Measurements from ENCODE around the gene SH2B3. TPM values are rescaled to one million over a fixed set of nuclear protein-coding genes. Genes with fewer than 3 reads are reported as not detected.

The SH2B3 gene
- total and polyA plus RNA-seq, 2 donors = 8.4 to 9.1 TPM

GRCh38 chr12:111377440-111377839 is 28.3 kb upstream of the SH2B3 start:
- DNase-seq (ENCODE audit: low read depth in 6 of 9, low spot score in 9 of 9) = no peak
- Histone ChIP-seq H3K27me3 (ENCODE audit: control insufficient read depth in 2 of 2, insufficient read depth in 1 of 2, low read length in 1 of 2) (no peaks in the 10 kb centered on the region), H3K9me3 (ENCODE audit: control insufficient read depth in 2 of 2, insufficient read depth in 1 of 2, low read length in 1 of 2) (peaks cover 0 to 3% of the 10 kb centered on the region in 2 donors), H3K4me3 (ENCODE audit: low read length in 2 of 2) (no peak overlapping the region), H3K36me3 (ENCODE audit: control insufficient read depth in 2 of 2, insufficient read depth in 2 of 2, low read length in 1 of 2) (no peaks in the 10 kb centered on the region), H3K4me1 (ENCODE audit: control insufficient read depth in 2 of 2, insufficient read depth in 2 of 2, low read length in 2 of 2) (no peaks in the 10 kb centered on the region), H3K27ac (ENCODE audit: low read depth in 1 of 2, low read length in 1 of 2) (no peak overlapping the region)
- WGBS = over 99% methylated on average over 3 of the region's 3 CpGs

DNA sequence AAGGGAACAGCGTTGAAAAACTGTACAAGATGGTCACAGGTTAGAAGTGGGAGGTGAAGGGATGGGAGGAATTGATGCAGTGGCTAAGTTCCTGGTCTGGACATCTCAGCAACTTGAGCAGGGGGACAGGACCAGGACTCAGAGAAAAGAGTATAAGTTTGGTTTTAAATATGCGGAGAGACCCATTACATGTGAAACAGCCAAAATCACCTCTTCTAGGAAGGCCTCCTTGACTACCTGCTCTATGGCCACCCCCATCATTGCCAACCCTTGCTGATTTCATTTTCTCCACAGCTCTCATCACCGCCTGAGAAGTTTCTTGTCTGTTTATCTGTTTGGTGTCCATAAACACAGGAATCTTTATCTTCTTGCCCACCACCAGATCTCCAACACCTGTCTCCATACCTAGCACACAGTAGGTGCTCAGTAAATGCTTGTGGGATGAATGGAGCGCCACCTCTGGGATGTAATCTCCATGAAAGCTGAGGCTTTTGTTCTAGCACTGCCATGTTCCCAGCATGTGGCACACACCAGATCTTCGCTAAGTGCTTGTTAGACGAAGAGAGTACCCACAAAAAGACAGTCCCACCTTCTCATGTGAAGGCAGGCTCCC is 25.7 kb upstream of the SH2B3 start:
- Histone ChIP-seq H3K27me3 (ENCODE audit: control insufficient read depth in 2 of 2, insufficient read depth in 1 of 2, low read length in 1 of 2) (no peaks in the 10 kb centered on the region), H3K27ac (ENCODE audit: low read depth in 1 of 2, low read length in 1 of 2) (no peak overlapping the region), H3K36me3 (ENCODE audit: control insufficient read depth in 2 of 2, insufficient read depth in 2 of 2, low read length in 1 of 2) (no peaks in the 10 kb centered on the region), H3K4me1 (ENCODE audit: control insufficient read depth in 2 of 2, insufficient read depth in 2 of 2, low read length in 2 of 2) (no peaks in the 10 kb centered on the region), H3K9me3 (ENCODE audit: control insufficient read depth in 2 of 2, insufficient read depth in 1 of 2, low read length in 1 of 2) (peaks cover 0 to 3% of the 10 kb centered on the region in 2 donors), H3K4me3 (ENCODE audit: low read length in 2 of 2) (no peak overlapping the region)
- 96% methylated on average over 6 of the region's 6 CpGs for WGBS
- DNase-seq (ENCODE audit: low read depth in 6 of 9, low spot score in 9 of 9) = no peak

- Histone ChIP-seq H3K36me3 (ENCODE audit: control insufficient read depth in 2 of 2, insufficient read depth in 2 of 2, low read length in 1 of 2) (no peaks in the 10 kb centered on the region), H3K27me3 (ENCODE audit: control insufficient read depth in 2 of 2, insufficient read depth in 1 of 2, low read length in 1 of 2) (no peaks in the 10 kb centered on the region), H3K27ac (ENCODE audit: low read depth in 1 of 2, low read length in 1 of 2) (no peak overlapping the region), H3K9me3 (ENCODE audit: control insufficient read depth in 2 of 2, insufficient read depth in 1 of 2, low read length in 1 of 2) (no peaks in the 10 kb centered on the region), H3K4me3 (ENCODE audit: low read length in 2 of 2) (no peak overlapping the region), H3K4me1 (ENCODE audit: control insufficient read depth in 2 of 2, insufficient read depth in 2 of 2, low read length in 2 of 2) (no peaks in the 10 kb centered on the region)
- WGBS = 93% methylated on average over 5 of the region's 5 CpGs
- DNase-seq (ENCODE audit: low read depth in 6 of 9, low spot score in 9 of 9) = no peak
Observed at GRCh38 chr12:111384596-111384995, 21.1 kb upstream of the SH2B3 start.

DNA sequence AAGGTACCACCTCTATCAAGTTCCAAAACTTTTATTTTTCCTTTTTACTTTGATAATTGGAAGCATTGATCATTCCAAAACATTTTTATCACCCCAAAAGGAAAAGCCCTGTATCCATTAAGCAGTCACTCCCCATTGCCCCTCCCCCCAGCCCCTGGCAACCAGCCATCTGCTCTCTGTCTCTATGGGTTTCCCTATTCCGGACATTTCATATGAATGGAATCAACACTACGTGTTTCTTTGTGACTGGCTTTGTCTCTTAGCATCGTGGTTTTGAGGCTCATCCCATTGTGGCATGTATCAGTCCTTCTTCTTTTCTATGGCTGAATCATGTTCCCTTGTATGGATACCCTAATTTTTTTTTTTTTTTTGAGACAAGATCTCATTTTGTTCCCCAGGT is 18.8 kb upstream of the SH2B3 start:
- Histone ChIP-seq H3K27me3 (ENCODE audit: control insufficient read depth in 2 of 2, insufficient read depth in 1 of 2, low read length in 1 of 2) (no peaks in the 10 kb centered on the region), H3K9me3 (ENCODE audit: control insufficient read depth in 2 of 2, insufficient read depth in 1 of 2, low read length in 1 of 2) (no peaks in the 10 kb centered on the region), H3K4me1 (ENCODE audit: control insufficient read depth in 2 of 2, insufficient read depth in 2 of 2, low read length in 2 of 2) (no peaks in the 10 kb centered on the region), H3K4me3 (ENCODE audit: low read length in 2 of 2) (no peak overlapping the region), H3K36me3 (ENCODE audit: control insufficient read depth in 2 of 2, insufficient read depth in 2 of 2, low read length in 1 of 2) (no peaks in the 10 kb centered on the region), H3K27ac (ENCODE audit: low read depth in 1 of 2, low read length in 1 of 2) (no peak overlapping the region)
- WGBS = 77% methylated on average over 3 of the region's 3 CpGs
- no peak for DNase-seq (ENCODE audit: low read depth in 6 of 9, low spot score in 9 of 9)

DNA sequence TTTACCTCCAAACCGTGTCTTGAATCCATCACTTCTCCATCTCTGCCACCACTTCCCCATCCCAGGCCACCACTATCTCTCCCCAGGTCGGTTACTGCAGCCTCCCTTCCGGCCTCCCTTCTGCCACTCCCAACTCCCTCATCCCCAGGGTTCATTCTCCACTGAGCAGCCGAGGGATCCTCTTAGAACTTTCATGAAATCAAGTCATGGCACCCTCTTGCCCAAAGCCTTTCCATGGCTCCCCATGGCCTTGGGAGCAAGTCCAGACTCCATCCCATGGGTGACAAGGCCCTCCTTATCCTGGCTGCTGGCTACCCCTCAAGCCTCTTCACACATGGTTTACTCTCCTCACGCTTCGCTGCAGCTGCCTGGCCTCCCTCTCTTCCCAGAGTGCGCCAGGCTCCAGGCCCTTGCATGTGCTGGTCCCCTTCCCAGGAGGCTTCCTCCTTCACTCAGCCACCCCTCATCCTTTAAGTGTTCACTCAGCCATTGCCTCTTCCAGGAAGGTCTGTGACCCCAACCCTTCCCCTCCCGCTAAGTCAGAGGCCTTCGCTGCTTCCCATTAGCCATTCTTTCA is 17.9 kb upstream of the SH2B3 start:
- H3K4me1 ChIP-seq (ENCODE audit: control insufficient read depth in 2 of 2, insufficient read depth in 2 of 2, low read length in 2 of 2) = no peaks in the 10 kb centered on the region
- no peak for DNase-seq (ENCODE audit: low read depth in 6 of 9, low spot score in 9 of 9)
- H3K36me3 ChIP-seq (ENCODE audit: control insufficient read depth in 2 of 2, insufficient read depth in 2 of 2, low read length in 1 of 2) = no peaks in the 10 kb centered on the region
- 91% methylated on average over 9 of the region's 9 CpGs for WGBS
- H3K27ac ChIP-seq (ENCODE audit: low read depth in 1 of 2, low read length in 1 of 2) = no peak overlapping the region
- no peak overlapping the region for H3K4me3 ChIP-seq (ENCODE audit: low read length in 2 of 2)
- no peaks in the 10 kb centered on the region for H3K27me3 ChIP-seq (ENCODE audit: control insufficient read depth in 2 of 2, insufficient read depth in 1 of 2, low read length in 1 of 2)
- H3K9me3 ChIP-seq (ENCODE audit: control insufficient read depth in 2 of 2, insufficient read depth in 1 of 2, low read length in 1 of 2) = no peaks in the 10 kb centered on the region

GRCh38 chr12:111389635-111390034 is 16.1 kb upstream of the SH2B3 start:
- DNase-seq (ENCODE audit: low read depth in 6 of 9, low spot score in 9 of 9) = no peak
- H3K27ac ChIP-seq (ENCODE audit: low read depth in 1 of 2, low read length in 1 of 2) = no peak overlapping the region
- no peaks in the 10 kb centered on the region for H3K36me3 ChIP-seq (ENCODE audit: control insufficient read depth in 2 of 2, insufficient read depth in 2 of 2, low read length in 1 of 2)
- 81% methylated on average over 7 of the region's 7 CpGs for WGBS
- H3K27me3 ChIP-seq (ENCODE audit: control insufficient read depth in 2 of 2, insufficient read depth in 1 of 2, low read length in 1 of 2) = no peaks in the 10 kb centered on the region
- H3K4me1 ChIP-seq (ENCODE audit: control insufficient read depth in 2 of 2, insufficient read depth in 2 of 2, low read length in 2 of 2) = no peaks in the 10 kb centered on the region
- no peaks in the 10 kb centered on the region for H3K9me3 ChIP-seq (ENCODE audit: control insufficient read depth in 2 of 2, insufficient read depth in 1 of 2, low read length in 1 of 2)
- no peak overlapping the region for H3K4me3 ChIP-seq (ENCODE audit: low read length in 2 of 2)

GRCh38 chr12:111390910-111391309 is 14.8 kb upstream of the SH2B3 start:
- Histone ChIP-seq H3K9me3 (ENCODE audit: control insufficient read depth in 2 of 2, insufficient read depth in 1 of 2, low read length in 1 of 2) (no peaks in the 10 kb centered on the region), H3K4me1 (ENCODE audit: control insufficient read depth in 2 of 2, insufficient read depth in 2 of 2, low read length in 2 of 2) (no peaks in the 10 kb centered on the region), H3K36me3 (ENCODE audit: control insufficient read depth in 2 of 2, insufficient read depth in 2 of 2, low read length in 1 of 2) (no peaks in the 10 kb centered on the region), H3K27me3 (ENCODE audit: control insufficient read depth in 2 of 2, insufficient read depth in 1 of 2, low read length in 1 of 2) (no peaks in the 10 kb centered on the region), H3K27ac (ENCODE audit: low read depth in 1 of 2, low read length in 1 of 2) (no peak overlapping the region), H3K4me3 (ENCODE audit: low read length in 2 of 2) (no peak overlapping the region)
- DNase-seq (ENCODE audit: low read depth in 6 of 9, low spot score in 9 of 9) = no peak
- WGBS = 96% methylated on average over 9 of the region's 9 CpGs

DNA sequence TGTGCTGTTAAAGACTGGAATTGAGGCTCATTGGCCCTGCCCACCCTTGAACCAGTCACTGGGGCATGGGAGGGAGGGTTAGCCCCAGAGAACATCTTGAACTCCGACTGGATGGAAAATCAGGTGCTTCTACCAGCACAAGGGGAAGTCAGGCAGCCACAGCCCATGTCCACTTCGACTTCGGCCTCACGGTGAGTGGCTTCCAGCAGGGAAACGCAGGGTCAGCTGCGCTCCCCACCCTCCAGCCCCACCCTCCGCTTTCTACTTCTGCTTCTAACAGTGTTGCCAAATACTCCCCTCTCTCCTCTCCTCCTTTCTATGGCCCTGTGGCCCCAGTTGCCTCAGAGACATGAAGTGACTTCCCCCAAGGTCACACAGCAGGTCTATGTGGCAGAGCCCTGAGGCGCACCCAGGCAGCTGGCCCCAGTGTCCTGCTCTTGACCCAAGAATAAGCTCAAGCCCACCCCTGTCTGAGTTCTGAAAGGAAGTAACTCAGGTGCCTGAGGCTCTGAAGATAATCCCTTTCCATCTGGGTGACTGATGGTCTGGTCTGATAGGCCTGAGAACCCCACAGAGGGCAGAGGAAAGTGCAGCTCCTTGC is 11.9 kb upstream of the SH2B3 start:
- Histone ChIP-seq H3K4me3 (ENCODE audit: low read length in 2 of 2) (no peak overlapping the region), H3K27ac (ENCODE audit: low read depth in 1 of 2, low read length in 1 of 2) (no peak overlapping the region), H3K9me3 (ENCODE audit: control insufficient read depth in 2 of 2, insufficient read depth in 1 of 2, low read length in 1 of 2) (no peaks in the 10 kb centered on the region), H3K36me3 (ENCODE audit: control insufficient read depth in 2 of 2, insufficient read depth in 2 of 2, low read length in 1 of 2) (no peaks in the 10 kb centered on the region), H3K27me3 (ENCODE audit: control insufficient read depth in 2 of 2, insufficient read depth in 1 of 2, low read length in 1 of 2) (no peaks in the 10 kb centered on the region), H3K4me1 (ENCODE audit: control insufficient read depth in 2 of 2, insufficient read depth in 2 of 2, low read length in 2 of 2) (peaks cover 0 to 9% of the 10 kb centered on the region in 2 donors)
- no peak for DNase-seq (ENCODE audit: low read depth in 6 of 9, low spot score in 9 of 9)
- WGBS = 83% methylated on average over 8 of the region's 8 CpGs

DNA sequence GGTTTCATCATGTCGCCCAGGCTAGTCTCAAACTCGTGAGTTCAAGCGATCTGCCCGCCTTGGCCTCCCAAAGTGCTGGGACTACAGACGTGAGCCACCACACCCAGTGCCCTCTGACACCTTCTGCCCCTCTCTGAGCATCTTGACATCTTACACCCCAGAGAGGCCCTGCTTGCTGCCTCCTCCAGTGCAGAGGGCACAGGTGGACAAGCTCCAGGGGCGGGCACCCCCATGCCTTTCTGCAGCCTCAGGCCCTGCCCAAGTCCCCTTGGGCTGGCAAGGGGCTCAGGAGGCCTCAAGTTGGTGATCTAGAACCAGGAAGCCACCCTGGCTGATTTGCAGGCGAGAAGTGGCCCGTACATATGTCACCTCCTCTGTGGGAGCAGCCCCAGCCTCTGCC is 11.2 kb upstream of the SH2B3 start:
- H3K27me3 ChIP-seq (ENCODE audit: control insufficient read depth in 2 of 2, insufficient read depth in 1 of 2, low read length in 1 of 2) = no peaks in the 10 kb centered on the region
- H3K27ac ChIP-seq (ENCODE audit: low read depth in 1 of 2, low read length in 1 of 2) = no peak overlapping the region
- 87% methylated on average over 8 of the region's 8 CpGs for WGBS
- H3K9me3 ChIP-seq (ENCODE audit: control insufficient read depth in 2 of 2, insufficient read depth in 1 of 2, low read length in 1 of 2) = no peaks in the 10 kb centered on the region
- peaks cover 0 to 12% of the 10 kb centered on the region in 2 donors for H3K4me1 ChIP-seq (ENCODE audit: control insufficient read depth in 2 of 2, insufficient read depth in 2 of 2, low read length in 2 of 2)
- DNase-seq (ENCODE audit: low read depth in 6 of 9, low spot score in 9 of 9) = no peak
- H3K4me3 ChIP-seq (ENCODE audit: low read length in 2 of 2) = no peak overlapping the region
- no peaks in the 10 kb centered on the region for H3K36me3 ChIP-seq (ENCODE audit: control insufficient read depth in 2 of 2, insufficient read depth in 2 of 2, low read length in 1 of 2)

Measured in thymus (tissue), 11 donors.